B cell (primary cell): ENCODE measurements around the gene CD200. TPM values are rescaled to one million over a fixed set of nuclear protein-coding genes. Genes with fewer than 3 reads are reported as not detected.

ENCODE experiments used
- ATAC-seq: fragments of 200-7000 bp; cut with Tn5 transposase; one replicate; pipeline ENCODE4 v1.10.0; 2021; ENCODE audit warnings: low read depth, mild to moderate bottlenecking, moderate number of reproducible peaks, moderate library complexity
- CTCF ChIA-PET: fragments of 350-600 bp; sonication (Branson Sonifier 250); formaldehyde crosslinking; loops from one replicate; lab custom pipeline; 2021; ENCODE audit warnings: antibody characterized with exemption, inconsistent platforms; lab: Charles Lee
- POLR2A ChIA-PET: fragments of 350-600 bp; sonication (Branson Sonifier 250); formaldehyde crosslinking; loops from one replicate; lab custom pipeline; 2021; ENCODE audit warnings: antibody characterized with exemption; lab: Charles Lee
- DNase-seq: peaks from one replicate; pipeline ENCODE4 v3.0.0; 2013
- H2AFZ ChIP-seq: 2 replicates; pipeline ENCODE4 v1.6.1; 2012; ENCODE audit warnings: mild to moderate bottlenecking, low read depth, low read length; ENCODE audit not compliant: insufficient read depth, poor library complexity, severe bottlenecking
- H3K27ac ChIP-seq, 2 donors: 1 replicate in 1 of 2; 2 replicates in 1 of 2; pipeline ENCODE4 v1.5.1; 2012 to 2013; ENCODE audit warnings: low read length in 2 of 2, mild to moderate bottlenecking in 2 of 2, moderate library complexity in 1 of 2
- H3K27me3 ChIP-seq, 4 experiments: fragments of 200-600 bp in 1 of 4; sonication (generic) in 1 of 4; replicated peaks in 1 of 4; 1 replicate in 2 of 4; 2 replicates in 2 of 4; pipeline versions ENCODE4 v1.6.1 to v1.7.0; 2013 to 2016; ENCODE audit warnings: low read length in 3 of 4, mild to moderate bottlenecking in 2 of 4, mixed read lengths in 1 of 4, moderate library complexity in 1 of 4; ENCODE audit not compliant: insufficient read depth in 4 of 4, control insufficient read depth in 3 of 4; ENCODE audit errors: control extremely low read depth in 1 of 4
- H3K36me3 ChIP-seq, 2 experiments: replicated peaks in 1 of 2; 1 replicate in 1 of 2; 2 replicates in 1 of 2; pipeline versions ENCODE4 v1.6.1 to v1.7.1; 2013; ENCODE audit warnings: low read length in 1 of 2; ENCODE audit not compliant: insufficient read depth in 2 of 2, control insufficient read depth in 1 of 2; ENCODE audit errors: control extremely low read depth in 1 of 2, extremely low read depth in 1 of 2
- H3K4me1 ChIP-seq, 2 donors: fragments of 200-600 bp in 1 of 2; sonication (generic) in 1 of 2; 1 replicate in 1 of 2; 2 replicates in 1 of 2; pipeline versions ENCODE4 v1.5.1 to v1.6.1; 2013 to 2017; ENCODE audit warnings: low read length in 2 of 2; ENCODE audit not compliant: control insufficient read depth in 2 of 2, insufficient read depth in 2 of 2
- H3K4me2 ChIP-seq: replicated peaks from 2 replicates; pipeline ENCODE3; 2012; ENCODE audit warnings: mild to moderate bottlenecking, low read depth, low read length; ENCODE audit not compliant: poor library complexity, severe bottlenecking
- H3K4me3 ChIP-seq, 5 experiments: fragments of 200-600 bp in 1 of 5; sonication (generic) in 1 of 5; 1 replicate in 3 of 5; 2 replicates in 2 of 5; pipeline versions ENCODE4 v1.5.1 to v1.7.0; 2011 to 2016; ENCODE audit warnings: low read length in 4 of 5, mild to moderate bottlenecking in 4 of 5, low read depth in 2 of 5, control low read depth in 1 of 5, moderate library complexity in 1 of 5; ENCODE audit not compliant: insufficient read depth in 1 of 5; ENCODE audit errors: control extremely low read depth in 1 of 5, extremely low read depth in 1 of 5
- H3K79me2 ChIP-seq: fragments of 200-600 bp; sonication (generic); one replicate; pipeline ENCODE4 v1.6.0; 2016; ENCODE audit warnings: low read length; ENCODE audit not compliant: control insufficient read depth, insufficient read depth
- H3K9ac ChIP-seq: fragments of 200-600 bp; sonication (generic); 2 replicates; pipeline ENCODE4 v1.6.1; 2017; ENCODE audit warnings: mild to moderate bottlenecking, low read length, moderate library complexity
- H3K9me3 ChIP-seq, 3 donors: one replicate each; pipeline versions ENCODE4 v1.6.1 to v1.7.1; 2013; ENCODE audit warnings: low read length in 2 of 3; ENCODE audit not compliant: control insufficient read depth in 2 of 3, insufficient read depth in 1 of 3; ENCODE audit errors: control extremely low read depth in 1 of 3
- H4K20me1 ChIP-seq: 2 replicates; pipeline ENCODE4 v1.6.0; 2012; ENCODE audit warnings: mild to moderate bottlenecking, low read length; ENCODE audit not compliant: insufficient read depth, control insufficient read depth, poor library complexity, severe bottlenecking
- H3K27ac Mint-ChIP-seq: one replicate; pipeline ENCODE4 v1.8.0; 2021; ENCODE audit warnings: mixed read lengths
- H3K27me3 Mint-ChIP-seq: one replicate; pipeline ENCODE4 v1.8.0; 2021; ENCODE audit warnings: mixed read lengths
- H3K4me1 Mint-ChIP-seq: one replicate; pipeline ENCODE4 v1.8.0; 2021; ENCODE audit warnings: mixed read lengths
- H3K4me3 Mint-ChIP-seq: one replicate; pipeline ENCODE4 v1.8.0; 2021; ENCODE audit warnings: mixed read lengths
- H3K9me3 Mint-ChIP-seq: one replicate; pipeline ENCODE4 v1.8.0; 2022; ENCODE audit warnings: mixed read lengths; ENCODE audit not compliant: insufficient read depth
- CTCF ChIP-seq: fragments of 200-600 bp; IDR thresholded peaks from one replicate; pipeline ENCODE4 v1.8.0; 2022; ENCODE audit warnings: antibody characterized with exemption, mild to moderate bottlenecking
- EZH2 ChIP-seq: IDR thresholded peaks from 2 replicates; pipeline ENCODE4 v1.6.1; 2012; ENCODE audit warnings: borderline replicate concordance, low read depth, mild to moderate bottlenecking, moderate library complexity, low read length; ENCODE audit not compliant: insufficient read depth, poor library complexity, severe bottlenecking
- WGBS: methylation state at CpG from one replicate; pipeline ENCODE4 v1.1.5; 2013; ENCODE audit warnings: missing lambda C conversion rate; ENCODE audit not compliant: insufficient coverage; 5-methylcytosine and 5-hydroxymethylcytosine counted together
- intact Hi-C: fragments of 100-400 bp; cut with micrococcal nuclease; formaldehyde crosslinking; loops from one replicate; pipeline ENCODE4 v1.10.0; 2022
- polyA plus RNA-seq: library from polyadenylated mRNA; depleted of rRNA; stranded (reverse); fragments of >200 nt; gene quantifications from 2 replicates; pipeline ENCODE4 v1.2.3, GENCODE V29; 2012
- total RNA-seq, 2 donors: library from RNA; stranded (reverse); fragments of 120-200 nt in 1 of 2; gene quantifications; 1 replicate in 1 of 2; 2 replicates in 1 of 2; pipeline versions ENCODE4 v1.2.3 to v1.2.4, GENCODE V29; 2013 to 2022

The CD200 gene
- total and polyA plus RNA-seq, 2 donors (not counting 1 experiment from before 2014, with no cell fraction given): 35.0 to 49.9 TPM

GRCh38 chr3:112302881-112303763, 29.8 kb upstream of the CD200 start:
- Mint-ChIP-seq H3K4me3 (no peak overlapping the region), H3K4me1 (peaks cover 8% of the 10 kb centered on the region), H3K27ac (no peak overlapping the region), H3K27me3 (no peaks in the 10 kb centered on the region), H3K9me3 (no peaks in the 10 kb centered on the region)
- H3K36me3 ChIP-seq: no peaks in the 10 kb centered on the region
- peak; percentile 21 for ATAC-seq
- H3K9me3 ChIP-seq: peaks cover 0 to 5% (median 1%) of the 10 kb centered on the region in 3 donors
- peak overlapping the region; percentile 79 for H3K4me2 ChIP-seq
- intact Hi-C loops: loop anchor here (10.0 kb wide), 1 partner anchor 432 kb away; no protein-coding TSS in a partner anchor
- peak overlapping the region; percentile 60 to 71 for H3K27ac ChIP-seq
- H3K79me2 ChIP-seq: no peaks in the 10 kb centered on the region
- H3K27me3 ChIP-seq: no peaks in the 10 kb centered on the region
- H4K20me1 ChIP-seq: no peaks in the 10 kb centered on the region
- 73% methylated on average over 10 of the region's 12 CpGs for WGBS
- H3K4me1 ChIP-seq: peaks cover 29% of the 10 kb centered on the region in 2 donors
- no peak for DNase-seq
- ChIA-PET POLR2A (interaction anchor here (1.0 to 2.2 kb wide), 3 partner anchors 174 to 259 kb away, joined by 3 to 8 read pairs (median 4); partner anchors contain the start of genes ATG3 and SLC35A5), CTCF (interaction anchor here (0.9 to 3.4 kb wide), 13 partner anchors 9 to 314 kb away, joined by 3 to 40 read pairs (median 4); partner anchors contain the start of genes BTLA, CD200 and SLC9C1)
- H3K4me3 ChIP-seq: peak overlapping the region; percentile 44 to 83 (median 68)
- TF ChIP-seq EZH2 (no peak), CTCF (no peak)
- H2AFZ ChIP-seq: peak overlapping the region; percentile 89
- peak overlapping the region; percentile 64 for H3K9ac ChIP-seq
